Measurements from ENCODE around the gene ASIC4. TPM values are rescaled to one million over a fixed set of nuclear protein-coding genes. Genes with fewer than 3 reads are reported as not detected.

Gene ASIC4
- total and polyA plus RNA-seq, 2 of the 13 experiments (the other 11 are each of a cell fraction or from before 2014, with no cell fraction given), result 0.03 TPM; not detected in 1

DNA sequence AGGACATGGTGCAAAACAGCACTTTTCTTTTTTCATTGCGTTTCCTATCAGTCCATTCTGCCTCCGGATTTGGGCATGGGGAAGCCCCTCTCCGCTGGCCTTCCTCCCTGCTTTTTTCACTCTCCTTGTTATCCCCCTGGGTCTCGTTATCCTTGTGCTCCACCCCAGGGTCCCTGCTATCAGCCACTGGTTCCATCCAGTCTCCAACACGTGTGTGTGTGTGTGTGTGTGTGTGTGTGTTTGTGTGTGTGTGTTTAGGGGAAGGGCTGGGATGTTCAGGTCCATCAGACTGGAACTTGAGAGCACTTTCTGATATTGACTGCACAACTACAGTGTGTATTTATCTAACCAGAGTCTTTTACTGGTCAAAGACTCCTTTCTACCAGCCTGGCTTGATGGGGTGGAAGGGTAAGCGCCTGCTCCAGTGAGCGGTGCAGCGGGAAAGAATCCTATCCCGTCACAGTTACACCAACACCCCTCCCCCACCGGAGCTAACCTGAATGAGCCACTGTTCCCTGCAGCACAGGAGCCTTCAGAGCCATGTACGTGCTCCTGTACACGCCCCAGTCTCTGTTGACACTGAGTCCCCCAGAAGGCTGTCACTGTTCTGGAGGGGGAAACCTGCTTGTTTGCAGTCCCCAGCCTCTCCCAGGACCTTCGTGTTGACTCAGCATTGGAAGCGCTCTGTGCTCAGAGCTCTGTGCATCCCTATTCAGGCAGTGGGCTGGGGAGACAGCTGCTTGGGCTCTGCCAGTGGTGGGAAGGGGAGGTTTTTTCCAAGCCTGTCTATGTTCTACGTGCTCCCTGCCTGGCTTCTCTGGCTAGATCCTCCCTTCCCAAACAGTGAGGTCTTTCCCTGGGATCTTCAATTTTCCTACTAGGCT is 62.5 kb downstream of the ASIC4 start (continued):
- peak; percentile 95 for TF ChIP-seq ZNF501 (CRISPR knock-in tag; IDR thresholded peaks at IDR 0.05)
- peak; percentile 70 for TF ChIP-seq POGK (CRISPR knock-in tag; conservative IDR thresholded peaks at IDR 0.05)
- TF ChIP-seq ISX (CRISPR knock-in tag; conservative IDR thresholded peaks at IDR 0.05), result no peak
- no peak for TF ChIP-seq REL (CRISPR knock-in tag; conservative IDR thresholded peaks at IDR 0.05)
- no peak; the same call in 1 of the 2 replicates for TF ChIP-seq EEA1 (CRISPR knock-in tag; IDR thresholded peaks at IDR 0.05; ENCODE audit: borderline replicate concordance)
- no peak for TF ChIP-seq SMARCE1 (IDR thresholded peaks at IDR 0.05; ENCODE audit: borderline replicate concordance)
- peak; percentile 99 for TF ChIP-seq HNF1B (CRISPR knock-in tag; IDR thresholded peaks at IDR 0.05)
- TF ChIP-seq ZNF225 (CRISPR knock-in tag; IDR thresholded peaks at IDR 0.05), result no peak
- peak; percentile 91 for TF ChIP-seq ZNF564 (CRISPR knock-in tag; IDR thresholded peaks at IDR 0.05)
- TF ChIP-seq, protein P1, sequence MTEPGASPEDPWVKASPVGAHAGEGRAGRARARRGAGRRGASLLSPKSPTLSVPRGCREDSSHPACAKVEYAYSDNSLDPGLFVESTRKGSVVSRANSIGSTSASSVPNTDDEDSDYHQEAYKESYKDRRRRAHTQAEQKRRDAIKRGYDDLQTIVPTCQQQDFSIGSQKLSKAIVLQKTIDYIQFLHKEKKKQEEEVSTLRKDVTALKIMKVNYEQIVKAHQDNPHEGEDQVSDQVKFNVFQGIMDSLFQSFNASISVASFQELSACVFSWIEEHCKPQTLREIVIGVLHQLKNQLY (CRISPR knock-in tag; IDR thresholded peaks at IDR 0.05), result peak; percentile 70; the same call in 1 of the 2 replicates
- TF ChIP-seq ZNF343 (CRISPR knock-in tag; IDR thresholded peaks at IDR 0.05), result peak; percentile 93
- TF ChIP-seq RXRB (CRISPR knock-in tag; IDR thresholded peaks at IDR 0.05; ENCODE audit: borderline replicate concordance), result peak; percentile 94
- no peak for TF ChIP-seq SATB2 (CRISPR knock-in tag; IDR thresholded peaks at IDR 0.05)
- no peak for TF ChIP-seq NPAS2 (CRISPR knock-in tag; IDR thresholded peaks at IDR 0.05; ENCODE audit: borderline replicate concordance)
- TF ChIP-seq, protein P2, sequence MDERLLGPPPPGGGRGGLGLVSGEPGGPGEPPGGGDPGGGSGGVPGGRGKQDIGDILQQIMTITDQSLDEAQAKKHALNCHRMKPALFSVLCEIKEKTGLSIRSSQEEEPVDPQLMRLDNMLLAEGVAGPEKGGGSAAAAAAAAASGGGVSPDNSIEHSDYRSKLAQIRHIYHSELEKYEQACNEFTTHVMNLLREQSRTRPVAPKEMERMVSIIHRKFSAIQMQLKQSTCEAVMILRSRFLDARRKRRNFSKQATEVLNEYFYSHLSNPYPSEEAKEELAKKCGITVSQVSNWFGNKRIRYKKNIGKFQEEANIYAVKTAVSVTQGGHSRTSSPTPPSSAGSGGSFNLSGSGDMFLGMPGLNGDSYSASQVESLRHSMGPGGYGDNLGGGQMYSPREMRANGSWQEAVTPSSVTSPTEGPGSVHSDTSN (CRISPR knock-in tag; IDR thresholded peaks at IDR 0.05), result peak; percentile 35; the same call in 1 of the 2 replicates
- no peak for TF ChIP-seq AGO2 (optimal IDR thresholded peaks at IDR 0.05; ENCODE audit: low read depth, low read length)
- TF ChIP-seq KAT7 (CRISPR knock-in tag; IDR thresholded peaks at IDR 0.05; ENCODE audit: borderline replicate concordance), result peak; percentile 43; the same call in 1 of the 2 replicates
- TF ChIP-seq TBX3 (IDR thresholded peaks at IDR 0.05; ENCODE audit: borderline replicate concordance), result peak; percentile 63; the same call in 1 of the 2 replicates
- TF ChIP-seq DNMT3B (CRISPR knock-in tag; conservative IDR thresholded peaks at IDR 0.05), result no peak
- TF ChIP-seq, protein P3, sequence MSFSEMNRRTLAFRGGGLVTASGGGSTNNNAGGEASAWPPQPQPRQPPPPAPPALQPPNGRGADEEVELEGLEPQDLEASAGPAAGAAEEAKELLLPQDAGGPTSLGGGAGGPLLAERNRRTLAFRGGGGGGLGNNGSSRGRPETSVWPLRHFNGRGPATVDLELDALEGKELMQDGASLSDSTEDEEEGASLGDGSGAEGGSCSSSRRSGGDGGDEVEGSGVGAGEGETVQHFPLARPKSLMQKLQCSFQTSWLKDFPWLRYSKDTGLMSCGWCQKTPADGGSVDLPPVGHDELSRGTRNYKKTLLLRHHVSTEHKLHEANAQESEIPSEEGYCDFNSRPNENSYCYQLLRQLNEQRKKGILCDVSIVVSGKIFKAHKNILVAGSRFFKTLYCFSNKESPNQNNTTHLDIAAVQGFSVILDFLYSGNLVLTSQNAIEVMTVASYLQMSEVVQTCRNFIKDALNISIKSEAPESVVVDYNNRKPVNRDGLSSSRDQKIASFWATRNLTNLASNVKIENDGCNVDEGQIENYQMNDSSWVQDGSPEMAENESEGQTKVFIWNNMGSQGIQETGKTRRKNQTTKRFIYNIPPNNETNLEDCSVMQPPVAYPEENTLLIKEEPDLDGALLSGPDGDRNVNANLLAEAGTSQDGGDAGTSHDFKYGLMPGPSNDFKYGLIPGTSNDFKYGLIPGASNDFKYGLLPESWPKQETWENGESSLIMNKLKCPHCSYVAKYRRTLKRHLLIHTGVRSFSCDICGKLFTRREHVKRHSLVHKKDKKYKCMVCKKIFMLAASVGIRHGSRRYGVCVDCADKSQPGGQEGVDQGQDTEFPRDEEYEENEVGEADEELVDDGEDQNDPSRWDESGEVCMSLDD (CRISPR knock-in tag; IDR thresholded peaks at IDR 0.05; ENCODE audit: borderline replicate concordance), result peak; percentile 96; the same call in 1 of the 2 replicates
- peak; percentile 78; the same call in 1 of the 2 replicates for TF ChIP-seq NR1H2 (CRISPR knock-in tag; IDR thresholded peaks at IDR 0.05; ENCODE audit: borderline replicate concordance, low read depth)

Data from HepG2 (cell line).